ENCODE data around the gene ZNF207. TPM values are rescaled to one million over a fixed set of nuclear protein-coding genes. Genes with fewer than 3 reads are reported as not detected.
"Not testable (repeated sequence)": the region's sequence is repeated elsewhere in the genome, so short reads cannot be mapped to it uniquely, and the experiment has no call there.

Gene ZNF207
- total RNA-seq, 1 donor from 2014 or later = 54.5 TPM

DNA sequence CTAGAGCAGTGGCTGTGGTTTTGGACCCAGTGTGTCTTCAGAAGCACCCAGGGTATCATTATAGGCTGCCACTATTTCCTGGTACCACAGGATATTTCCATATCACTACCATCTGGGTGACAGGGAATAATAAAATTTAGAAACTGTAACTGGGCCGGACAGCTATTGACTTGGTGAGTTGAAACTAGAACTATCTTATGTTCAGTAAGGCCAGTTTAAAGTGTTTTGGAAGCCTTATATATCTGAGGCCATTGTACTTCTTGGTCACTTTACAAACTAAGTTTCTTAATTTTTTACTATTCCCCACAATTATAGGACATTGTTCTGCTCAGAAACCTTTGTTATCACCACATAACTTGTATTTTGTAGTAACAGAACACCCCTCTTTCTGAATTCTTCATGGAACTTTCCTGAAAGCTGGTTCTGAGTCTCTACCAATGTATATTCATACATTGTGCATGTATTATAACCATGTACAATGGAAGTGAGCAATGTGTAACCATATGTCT lies 34.0 kb downstream of the ZNF207 start:
- DNase-seq = no peak
- intact Hi-C loops (cut with micrococcal nuclease) = no loop called here
- Histone ChIP-seq H3K9me3 (replicated peaks) (no peaks in the 10 kb centered on the region), H3K4me1 (no peaks in the 10 kb centered on the region), H3K4me3 (no peak overlapping the region), H3K27me3 (ENCODE audit: low read depth) (no peaks in the 10 kb centered on the region), H3K27ac (replicated peaks) (no peak overlapping the region), H3K36me3 (peaks cover 49% of the 10 kb centered on the region)
- TF ChIP-seq, protein P1, sequence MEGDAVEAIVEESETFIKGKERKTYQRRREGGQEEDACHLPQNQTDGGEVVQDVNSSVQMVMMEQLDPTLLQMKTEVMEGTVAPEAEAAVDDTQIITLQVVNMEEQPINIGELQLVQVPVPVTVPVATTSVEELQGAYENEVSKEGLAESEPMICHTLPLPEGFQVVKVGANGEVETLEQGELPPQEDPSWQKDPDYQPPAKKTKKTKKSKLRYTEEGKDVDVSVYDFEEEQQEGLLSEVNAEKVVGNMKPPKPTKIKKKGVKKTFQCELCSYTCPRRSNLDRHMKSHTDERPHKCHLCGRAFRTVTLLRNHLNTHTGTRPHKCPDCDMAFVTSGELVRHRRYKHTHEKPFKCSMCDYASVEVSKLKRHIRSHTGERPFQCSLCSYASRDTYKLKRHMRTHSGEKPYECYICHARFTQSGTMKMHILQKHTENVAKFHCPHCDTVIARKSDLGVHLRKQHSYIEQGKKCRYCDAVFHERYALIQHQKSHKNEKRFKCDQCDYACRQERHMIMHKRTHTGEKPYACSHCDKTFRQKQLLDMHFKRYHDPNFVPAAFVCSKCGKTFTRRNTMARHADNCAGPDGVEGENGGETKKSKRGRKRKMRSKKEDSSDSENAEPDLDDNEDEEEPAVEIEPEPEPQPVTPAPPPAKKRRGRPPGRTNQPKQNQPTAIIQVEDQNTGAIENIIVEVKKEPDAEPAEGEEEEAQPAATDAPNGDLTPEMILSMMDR (IDR thresholded peaks at IDR 0.05; ENCODE audit: borderline replicate concordance) = no peak

DNA sequence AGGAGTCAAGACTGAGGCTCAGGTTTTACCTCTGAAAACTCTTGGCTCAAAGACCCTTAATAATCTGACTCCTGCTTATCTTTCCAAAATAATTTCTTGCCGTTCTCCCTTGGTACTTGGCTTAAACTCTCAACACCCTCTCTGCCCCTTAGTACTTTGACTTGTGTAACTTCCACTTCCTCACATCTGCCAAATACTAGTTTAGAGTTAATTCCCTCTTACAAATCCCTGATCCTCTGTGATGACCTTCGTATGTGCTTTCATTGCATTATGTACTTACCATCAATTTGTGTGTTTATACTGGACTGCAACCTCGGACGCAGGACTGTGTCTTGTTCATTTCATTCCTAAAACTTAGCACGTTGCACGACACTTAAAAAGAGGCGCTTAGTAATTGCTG lies 35.2 kb downstream of the ZNF207 start:
- H3K4me1 ChIP-seq = no peaks in the 10 kb centered on the region
- no peak for DNase-seq
- no peaks in the 10 kb centered on the region for H3K27me3 ChIP-seq (ENCODE audit: low read depth)
- no peaks in the 10 kb centered on the region for H3K9me3 ChIP-seq (replicated peaks)
- H3K36me3 ChIP-seq = peaks cover 39% of the 10 kb centered on the region
- intact Hi-C loops (cut with micrococcal nuclease) = no loop called here
- H3K4me3 ChIP-seq = no peak overlapping the region
- H3K27ac ChIP-seq (replicated peaks) = no peak overlapping the region
- TF ChIP-seq, protein P1 (IDR thresholded peaks at IDR 0.05; ENCODE audit: borderline replicate concordance) = no peak

DNA sequence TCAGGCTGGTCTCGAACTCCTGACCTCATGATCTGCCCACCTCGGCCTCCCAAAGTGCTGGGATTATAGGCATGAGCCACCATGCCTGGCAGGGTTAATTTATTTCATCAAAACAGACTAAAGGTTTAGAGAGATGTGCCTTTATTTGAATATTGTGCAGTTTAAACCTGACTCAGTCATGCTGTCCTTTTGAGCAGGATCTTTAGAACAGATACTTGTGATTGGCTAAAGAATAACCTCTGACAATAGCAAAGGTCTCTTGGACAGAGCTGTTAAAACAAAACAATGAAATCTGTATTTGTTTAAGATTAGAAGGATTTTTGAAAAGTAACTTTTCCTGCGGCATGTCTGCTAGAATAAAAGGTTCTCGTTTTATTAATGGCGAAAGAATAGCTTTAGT lies 36.0 kb downstream of the ZNF207 start:
- intact Hi-C loops (cut with micrococcal nuclease) = no loop called here
- Histone ChIP-seq H3K4me1 (no peaks in the 10 kb centered on the region), H3K36me3 (peaks cover 30% of the 10 kb centered on the region), H3K4me3 (no peak overlapping the region), H3K27me3 (ENCODE audit: low read depth) (no peaks in the 10 kb centered on the region), H3K27ac (replicated peaks) (no peak overlapping the region), H3K9me3 (replicated peaks) (no peaks in the 10 kb centered on the region)
- no peak for DNase-seq
- TF ChIP-seq, protein P1 (IDR thresholded peaks at IDR 0.05; ENCODE audit: borderline replicate concordance) = no peak

DNA sequence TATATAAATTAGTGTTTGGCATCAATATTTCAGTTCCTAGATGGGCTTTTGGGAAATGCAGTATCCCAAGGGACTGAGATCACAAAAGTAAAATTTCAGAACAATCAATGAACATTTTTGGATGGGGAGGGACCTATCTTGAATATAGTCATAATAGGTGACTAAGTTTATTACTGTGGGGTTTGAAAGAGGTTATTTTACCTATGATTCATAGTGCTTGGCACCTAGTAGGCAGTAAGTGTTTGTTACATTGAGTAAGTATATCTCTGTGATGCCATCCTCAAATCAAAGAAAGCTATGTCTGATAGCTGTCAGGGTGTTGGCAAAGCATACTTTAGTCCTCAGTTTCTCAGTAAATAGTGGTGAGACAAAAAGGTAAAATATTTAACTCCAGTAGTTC lies 36.9 kb downstream of the ZNF207 start:
- DNase-seq = no peak
- no peak overlapping the region for H3K27ac ChIP-seq (replicated peaks)
- H3K4me3 ChIP-seq = no peak overlapping the region
- no peaks in the 10 kb centered on the region for H3K9me3 ChIP-seq (replicated peaks)
- intact Hi-C loops (cut with micrococcal nuclease) = no loop called here
- H3K27me3 ChIP-seq (ENCODE audit: low read depth) = no peaks in the 10 kb centered on the region
- H3K36me3 ChIP-seq = peaks cover 22% of the 10 kb centered on the region
- H3K4me1 ChIP-seq = no peaks in the 10 kb centered on the region
- TF ChIP-seq, protein P1 (IDR thresholded peaks at IDR 0.05; ENCODE audit: borderline replicate concordance) = no peak

DNA sequence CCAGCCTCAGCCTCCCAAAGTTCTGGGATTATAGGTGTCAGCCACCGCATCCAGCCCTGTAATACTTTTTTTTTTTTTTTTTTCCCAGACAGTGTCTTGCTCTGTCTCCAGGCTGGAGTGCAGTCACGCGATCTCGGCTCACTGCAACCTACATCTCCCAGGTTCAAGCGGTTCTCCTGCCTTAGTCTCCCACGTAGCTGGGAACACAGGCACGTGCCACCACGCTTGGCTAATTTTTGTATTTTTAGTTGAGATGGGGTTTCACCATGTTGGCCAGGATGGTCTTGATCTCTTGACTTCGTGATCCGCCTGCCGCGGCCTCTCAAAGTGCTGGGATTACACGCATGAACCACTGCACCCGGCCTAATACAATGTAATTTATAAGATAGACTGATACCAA lies 38.2 kb downstream of the ZNF207 start:
- H3K36me3 ChIP-seq; DNase-seq; H3K9me3 ChIP-seq (replicated peaks); H3K4me1 ChIP-seq; H3K27ac ChIP-seq (replicated peaks); intact Hi-C loops (cut with micrococcal nuclease); H3K27me3 ChIP-seq (ENCODE audit: low read depth); H3K4me3 ChIP-seq: not testable (repeated sequence)

DNA sequence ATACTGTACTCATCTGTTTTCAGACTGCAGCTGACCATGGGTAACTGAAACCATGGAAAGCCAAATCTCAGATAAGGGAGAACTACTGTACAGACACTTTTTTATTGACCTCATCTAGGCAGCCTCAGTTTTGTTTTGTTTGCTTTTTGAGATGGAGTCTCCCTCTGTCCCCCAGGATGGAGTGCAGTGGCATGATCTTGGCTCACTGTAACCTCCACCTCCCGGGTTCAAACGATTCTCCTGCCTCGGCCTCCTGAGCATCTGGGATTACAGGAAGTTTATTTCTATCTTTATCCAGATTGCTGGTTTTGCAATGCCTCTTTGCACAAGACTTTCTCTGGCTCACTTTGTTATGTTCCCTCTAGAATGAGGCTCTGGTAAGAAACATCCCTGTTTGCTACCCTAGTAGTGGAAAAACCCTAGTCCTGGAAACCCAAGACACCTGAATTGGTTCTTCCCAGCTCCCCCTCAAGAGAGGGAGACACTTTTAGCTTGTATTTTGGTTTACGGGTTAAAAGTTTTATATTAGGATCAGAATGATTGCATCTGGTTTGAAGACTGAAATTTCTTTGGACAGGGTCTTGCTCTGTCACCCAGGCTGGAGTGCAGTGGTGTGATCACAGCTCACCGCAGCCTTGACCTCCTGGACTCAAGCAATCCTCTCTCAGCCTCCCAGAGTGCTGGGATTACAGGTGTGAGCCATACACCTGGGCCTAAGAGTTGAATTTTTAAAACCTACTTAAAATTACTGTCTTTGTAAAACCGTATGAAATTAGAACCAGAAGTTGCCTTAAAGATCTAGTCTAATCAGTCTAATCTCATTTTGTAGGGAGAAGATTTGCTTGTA lies 38.9 kb downstream of the ZNF207 start:
- H3K27me3 ChIP-seq (ENCODE audit: low read depth) = no peaks in the 10 kb centered on the region
- peaks cover 5% of the 10 kb centered on the region for H3K36me3 ChIP-seq
- TF ChIP-seq, protein P1 (IDR thresholded peaks at IDR 0.05; ENCODE audit: borderline replicate concordance) = no peak
- DNase-seq = no peak
- no peak overlapping the region for H3K4me3 ChIP-seq
- no peaks in the 10 kb centered on the region for H3K4me1 ChIP-seq
- H3K27ac ChIP-seq (replicated peaks) = no peak overlapping the region
- no peaks in the 10 kb centered on the region for H3K9me3 ChIP-seq (replicated peaks)
- intact Hi-C loops (cut with micrococcal nuclease) = no loop called here
